PC-3 (cell line): ENCODE measurements around the gene ANKRD53.

Source experiments
- EZH2 ChIP-seq: fragments of 300-600 bp; sonication (generic); IDR thresholded peaks from one replicate; pipeline ENCODE4 v1.6.1; 2017; ENCODE audit warnings: antibody characterized with exemption, mild to moderate bottlenecking, low read length; ENCODE audit not compliant: unreplicated experiment
- EZH2phosphoT487 ChIP-seq: fragments of 300-600 bp; sonication (generic); IDR thresholded peaks from 2 replicates; pipeline ENCODE4 v1.6.1; 2018; ENCODE audit warnings: mild to moderate bottlenecking, antibody characterized with exemption, low read length, borderline replicate concordance
- TF ChIP-seq, protein P1 (sequence below): fragments of 300-600 bp; sonication (generic); conservative IDR thresholded peaks from 2 replicates; pipeline ENCODE4 v1.5.1; 2017; ENCODE audit warnings: antibody characterized with exemption, low read depth, mild to moderate bottlenecking, low read length

DNA sequence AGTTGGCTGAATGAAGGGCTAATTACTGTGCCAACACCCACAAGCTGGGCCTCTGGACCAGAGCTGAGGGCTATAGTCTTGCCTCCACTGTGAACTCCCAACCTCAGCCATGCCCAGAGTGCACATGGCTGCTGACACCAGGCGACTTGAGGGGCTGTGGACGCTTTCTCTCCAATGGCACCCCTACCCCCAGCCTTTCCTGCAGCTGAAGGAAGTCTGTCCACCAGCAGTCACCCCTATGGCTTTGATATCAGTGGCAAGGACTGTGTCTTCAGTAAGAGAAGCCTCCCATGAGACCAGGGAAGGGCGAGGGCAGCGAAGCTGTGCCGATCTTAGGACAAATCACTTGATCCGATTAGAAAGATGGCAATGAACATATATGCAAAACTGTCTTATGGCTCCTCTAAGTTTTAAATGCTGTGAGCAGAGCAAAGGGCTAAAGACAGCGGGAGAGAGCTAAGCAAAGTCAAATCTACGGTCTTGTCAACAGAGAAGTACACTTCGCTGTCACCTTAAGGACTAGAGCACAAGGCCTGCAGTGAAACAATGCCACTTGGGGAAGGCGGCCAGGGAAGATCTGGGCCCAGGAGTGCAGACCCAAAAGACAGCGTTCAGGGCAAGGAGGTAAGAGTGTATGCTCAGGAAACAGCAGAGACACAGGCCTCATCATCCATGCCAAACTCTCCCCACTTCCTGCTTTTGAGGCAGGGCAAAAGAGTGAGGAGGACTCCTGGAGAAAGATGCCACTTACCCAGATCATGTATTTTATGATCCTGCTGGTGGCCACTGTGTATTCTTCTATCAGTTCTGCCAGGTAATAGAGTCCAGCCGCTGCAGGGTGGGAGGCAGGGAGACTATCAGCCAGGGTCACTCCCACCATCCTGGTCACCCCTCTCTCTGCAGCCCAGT, 14.8 kb downstream of the ANKRD53 start:
- TF ChIP-seq EZH2 (no peak), EZH2phosphoT487 (no peak)
- TF ChIP-seq, protein P1, sequence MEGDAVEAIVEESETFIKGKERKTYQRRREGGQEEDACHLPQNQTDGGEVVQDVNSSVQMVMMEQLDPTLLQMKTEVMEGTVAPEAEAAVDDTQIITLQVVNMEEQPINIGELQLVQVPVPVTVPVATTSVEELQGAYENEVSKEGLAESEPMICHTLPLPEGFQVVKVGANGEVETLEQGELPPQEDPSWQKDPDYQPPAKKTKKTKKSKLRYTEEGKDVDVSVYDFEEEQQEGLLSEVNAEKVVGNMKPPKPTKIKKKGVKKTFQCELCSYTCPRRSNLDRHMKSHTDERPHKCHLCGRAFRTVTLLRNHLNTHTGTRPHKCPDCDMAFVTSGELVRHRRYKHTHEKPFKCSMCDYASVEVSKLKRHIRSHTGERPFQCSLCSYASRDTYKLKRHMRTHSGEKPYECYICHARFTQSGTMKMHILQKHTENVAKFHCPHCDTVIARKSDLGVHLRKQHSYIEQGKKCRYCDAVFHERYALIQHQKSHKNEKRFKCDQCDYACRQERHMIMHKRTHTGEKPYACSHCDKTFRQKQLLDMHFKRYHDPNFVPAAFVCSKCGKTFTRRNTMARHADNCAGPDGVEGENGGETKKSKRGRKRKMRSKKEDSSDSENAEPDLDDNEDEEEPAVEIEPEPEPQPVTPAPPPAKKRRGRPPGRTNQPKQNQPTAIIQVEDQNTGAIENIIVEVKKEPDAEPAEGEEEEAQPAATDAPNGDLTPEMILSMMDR, result no peak
